Dermis microvascular lymphatic vessel endothelial cell (primary cell): ENCODE measurements around the gene MT1G. TPM values are rescaled to one million over a fixed set of nuclear protein-coding genes. Genes with fewer than 3 reads are reported as not detected.
"Not testable (repeated sequence)": the region's sequence is repeated elsewhere in the genome, so short reads cannot be mapped to it uniquely, and the experiment has no call there.

Experiments
- DNase-seq, 2 donors: peaks; one replicate each; pipeline versions ENCODE4 v3.0.0 to v3.0.0-alpha.2; 2010; ENCODE audit warnings: low read depth in 2 of 2
- total RNA-seq: library from RNA; depleted of rRNA; stranded (reverse); fragments of >200 nt; gene quantifications from 2 replicates; pipeline ENCODE4 v1.2.1, GENCODE V29; 2014

The MT1G gene
- total RNA-seq, 1 donor from 2014 or later, result not detected

DNA sequence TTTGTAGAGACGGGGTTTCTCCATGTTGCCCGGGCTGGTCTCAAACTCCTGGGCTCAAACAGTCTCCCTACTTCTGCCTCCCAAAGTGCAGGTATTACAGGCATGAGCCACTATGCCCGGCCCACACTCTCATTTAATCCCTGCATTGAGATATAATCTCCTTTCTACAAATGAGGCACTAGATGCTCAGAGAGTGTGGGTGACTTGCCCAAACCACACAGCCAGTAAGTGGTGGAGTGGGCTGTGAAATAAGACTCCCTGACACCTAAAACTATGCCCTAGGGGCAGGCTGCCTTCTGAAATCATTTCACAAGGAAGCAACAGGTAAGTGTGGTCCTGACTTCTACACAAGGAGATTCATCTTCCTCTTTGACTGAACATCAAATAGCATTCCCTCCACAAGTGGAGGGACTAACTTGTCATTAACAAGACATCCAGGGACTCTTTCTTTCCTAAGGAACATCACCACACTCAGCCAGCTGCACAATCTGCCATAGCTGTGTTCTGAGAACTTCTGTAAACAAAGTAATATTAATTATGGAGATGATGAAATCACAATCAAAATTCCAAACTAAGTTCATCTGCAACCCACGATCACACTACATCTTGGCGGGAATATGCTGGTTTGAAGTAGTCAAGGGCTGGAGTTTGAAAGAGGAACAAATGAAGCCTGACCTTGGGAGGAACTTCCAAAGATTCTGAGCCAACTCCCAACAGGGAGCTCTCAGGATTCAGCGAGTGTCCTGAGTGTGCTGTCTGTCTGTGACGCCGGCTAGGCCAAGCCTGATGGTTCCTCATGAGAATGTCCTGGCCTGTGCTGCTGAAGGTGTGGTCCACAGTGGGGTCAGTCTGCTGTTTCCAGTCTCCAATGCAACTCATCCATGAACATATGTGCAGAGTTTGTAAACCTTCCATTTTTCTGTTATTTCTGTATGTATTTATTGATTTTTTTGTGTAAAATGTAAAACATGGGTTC lies 2.3 kb downstream of the MT1G start:
- DNase-seq, result not testable (repeated sequence)

DNA sequence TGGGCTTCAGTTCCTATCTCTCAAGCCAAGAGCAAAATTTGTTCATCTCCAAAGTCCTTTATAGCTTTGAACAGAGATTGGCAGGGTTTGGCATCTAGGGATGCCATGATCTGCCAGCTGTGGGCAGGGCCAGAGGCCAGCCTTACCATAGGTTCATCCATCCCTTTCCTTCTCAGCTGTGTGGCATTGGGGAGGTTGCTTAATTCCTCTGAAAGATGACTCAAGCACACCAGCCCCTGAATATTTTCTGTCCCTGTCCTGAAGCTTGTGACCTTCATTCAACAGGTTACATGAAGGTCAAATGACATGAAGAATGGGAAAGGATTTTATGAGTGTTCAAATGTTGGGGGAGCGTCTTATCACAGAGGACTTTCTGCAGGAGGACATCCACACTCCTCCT lies 3.4 kb downstream of the MT1G start:
- no peak for DNase-seq

DNA sequence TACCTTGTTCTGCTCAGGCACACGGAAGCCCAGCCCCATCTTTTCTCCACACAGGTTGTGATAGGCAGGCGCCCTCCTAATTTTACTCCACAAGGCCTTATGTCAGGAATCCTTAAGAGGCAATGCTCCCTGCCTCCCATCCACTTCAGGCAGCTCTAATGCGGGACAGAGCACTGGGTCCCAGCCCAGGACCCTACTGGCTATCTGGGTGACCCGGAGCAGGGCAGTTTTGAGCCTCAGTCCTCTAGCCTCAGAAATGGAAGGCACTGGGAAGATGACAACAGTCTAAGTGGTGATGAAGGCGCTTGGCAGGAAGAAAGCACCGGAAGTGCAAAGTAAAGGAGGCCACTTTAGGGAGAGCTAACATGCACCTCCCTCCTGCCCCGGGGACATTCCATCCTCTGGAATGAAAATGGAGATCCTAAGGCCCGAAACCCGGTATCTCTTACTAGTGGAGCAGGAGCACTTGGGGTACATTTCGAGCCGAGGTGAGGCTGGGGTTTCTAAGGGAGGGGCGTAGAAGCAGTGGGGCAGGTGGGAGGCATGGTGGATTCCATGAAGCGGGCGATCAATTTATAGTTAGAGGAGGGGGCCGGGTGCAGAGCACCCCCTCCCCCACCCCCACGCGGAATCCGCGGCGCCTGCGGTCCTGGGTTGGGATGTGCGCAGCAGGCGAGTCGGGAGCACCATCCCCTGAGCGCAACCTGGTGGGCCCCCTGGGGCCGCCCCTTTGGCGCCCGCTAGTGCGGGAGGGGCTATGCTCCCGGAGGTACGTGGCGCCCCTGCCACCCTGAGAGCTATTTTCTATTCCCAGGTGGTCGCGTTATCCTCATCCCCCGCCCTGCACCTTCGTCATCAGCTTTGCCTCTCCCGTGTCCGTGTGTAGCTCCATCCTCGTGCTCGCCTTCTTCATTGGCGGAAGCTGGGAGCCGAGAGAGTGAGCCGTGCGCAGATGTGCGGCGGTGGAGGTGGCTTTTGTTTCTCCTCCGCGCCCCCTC lies 5.2 kb downstream of the MT1G start:
- DNase-seq, result no peak

DNA sequence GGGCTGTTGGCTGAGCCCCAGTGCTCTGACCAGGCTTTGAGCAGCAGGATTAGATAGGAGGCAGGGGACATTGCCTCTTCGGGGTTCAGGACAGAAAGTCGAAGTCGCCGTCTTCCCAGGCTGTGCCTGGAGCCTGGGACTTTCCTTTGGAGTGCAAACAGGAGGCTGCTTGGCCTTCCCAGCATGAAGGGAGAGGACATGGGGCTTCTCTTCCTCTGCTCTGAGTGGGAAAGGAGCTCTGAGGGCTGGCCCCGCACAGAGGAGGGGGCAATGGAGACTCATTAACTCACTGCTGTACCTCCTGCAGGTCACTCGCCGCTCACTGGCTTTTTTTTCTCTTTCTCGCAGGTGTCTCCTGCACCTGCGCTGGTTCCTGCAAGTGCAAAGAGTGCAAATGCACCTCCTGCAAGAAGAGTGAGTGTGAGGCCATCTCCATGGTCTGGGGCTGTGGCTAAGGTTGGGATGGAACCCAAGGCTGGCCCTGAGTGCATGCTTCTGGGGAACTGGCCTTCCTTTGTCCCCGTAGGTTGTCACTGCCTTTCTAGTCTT lies 9.5 kb downstream of the MT1G start:
- DNase-seq, result no peak

DNA sequence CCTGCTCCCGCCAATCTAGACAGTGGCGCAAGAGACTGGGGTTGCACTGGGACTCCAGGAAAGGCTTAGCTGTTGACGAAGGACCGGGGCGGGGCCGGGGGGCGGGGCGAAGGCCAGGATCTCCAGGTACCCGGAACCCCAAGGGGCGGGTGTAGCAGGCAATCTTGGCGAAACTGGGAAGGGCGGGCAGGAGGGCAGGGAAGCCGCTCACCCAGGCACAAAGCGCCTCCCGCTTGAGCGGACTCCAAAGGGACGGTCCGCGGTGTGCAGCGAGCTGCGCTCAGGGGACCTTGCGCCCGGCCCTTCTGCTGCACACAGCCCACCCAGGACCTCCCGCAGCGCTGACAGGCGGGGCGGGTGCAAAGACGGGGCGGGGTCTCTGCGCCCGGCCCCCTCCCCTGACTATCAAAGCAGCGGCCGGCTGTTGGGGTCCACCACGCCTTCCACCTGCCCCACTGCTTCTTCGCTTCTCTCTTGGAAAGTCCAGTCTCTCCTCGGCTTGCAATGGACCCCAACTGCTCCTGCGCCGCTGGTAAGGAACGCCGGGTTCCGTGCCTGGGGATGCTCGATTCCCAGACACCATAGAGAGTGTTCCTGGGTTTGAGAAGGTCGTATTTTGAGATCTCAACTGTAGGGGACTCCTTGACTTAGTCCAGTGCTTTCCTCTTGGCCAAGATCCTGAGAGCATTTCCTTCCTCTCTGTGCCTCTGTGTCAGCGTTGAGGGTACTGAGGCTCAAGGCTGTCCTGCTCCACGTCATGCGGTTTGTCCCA lies 10.1 kb downstream of the MT1G start, which contains the start of gene MT1F:
Gene MT1F, plus strand, starts transcription at position 405 of the 772 bp plus-strand sequence. Its CDS starts 100 bp downstream, at position 505.
- peak in 1 of 2 donors; percentile 29 for DNase-seq

- no peak for DNase-seq
Measured at GRCh38 chr16:56653218-56653617, 14.6 kb downstream of the MT1G start.

GRCh38 chr16:56652600-56652999 lies 15.3 kb downstream of the MT1G start:
- DNase-seq, result no peak

DNA sequence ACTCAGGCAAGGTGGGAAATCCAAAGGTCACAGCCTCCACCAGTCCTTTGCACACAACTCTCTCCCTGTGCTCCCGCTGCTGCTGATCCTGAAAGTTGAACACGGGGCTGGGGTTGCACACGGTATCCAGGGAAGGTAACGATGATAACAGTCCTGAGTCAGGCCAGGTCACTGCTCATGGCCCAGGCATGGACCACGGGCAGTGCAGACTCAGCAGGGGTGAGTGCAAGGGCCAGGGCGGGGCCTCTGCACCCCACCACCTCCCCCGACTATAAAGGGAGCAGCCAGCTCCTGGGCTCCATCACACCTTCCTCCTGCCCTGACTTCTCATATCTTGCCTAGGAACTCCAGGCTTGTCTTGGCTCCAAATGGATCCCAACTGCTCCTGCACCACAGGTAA lies 16.3 kb downstream of the MT1G start, which contains the start of gene MT1B:
Gene MT1B, plus strand, starts transcription at position 301 of the 400 bp plus-strand sequence. Its CDS starts 68 bp downstream, at position 369.
- no peak for DNase-seq

- DNase-seq, result no peak
Measured at GRCh38 chr16:56649820-56650219, 18.0 kb downstream of the MT1G start.

DNA sequence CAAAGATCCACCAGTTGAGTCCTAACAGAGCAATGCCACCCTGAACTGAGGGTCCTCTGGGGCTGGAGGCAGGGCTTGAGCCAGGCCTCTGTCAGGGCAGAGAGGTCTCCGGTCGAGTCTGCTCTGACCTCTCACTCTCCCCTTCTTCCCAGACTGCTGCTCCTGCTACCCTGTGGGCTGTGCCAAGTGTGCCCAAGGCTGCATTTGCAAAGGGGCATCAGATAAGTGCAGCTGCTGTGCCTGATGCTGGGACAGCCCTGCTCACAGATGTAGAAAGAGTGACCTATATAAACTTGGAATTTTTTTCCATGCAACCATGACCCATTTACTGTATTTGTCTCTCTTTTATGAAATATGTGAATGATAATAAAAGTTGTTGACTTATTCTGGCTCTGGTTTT lies 18.6 kb downstream of the MT1G start:
- DNase-seq, result no peak

DNA sequence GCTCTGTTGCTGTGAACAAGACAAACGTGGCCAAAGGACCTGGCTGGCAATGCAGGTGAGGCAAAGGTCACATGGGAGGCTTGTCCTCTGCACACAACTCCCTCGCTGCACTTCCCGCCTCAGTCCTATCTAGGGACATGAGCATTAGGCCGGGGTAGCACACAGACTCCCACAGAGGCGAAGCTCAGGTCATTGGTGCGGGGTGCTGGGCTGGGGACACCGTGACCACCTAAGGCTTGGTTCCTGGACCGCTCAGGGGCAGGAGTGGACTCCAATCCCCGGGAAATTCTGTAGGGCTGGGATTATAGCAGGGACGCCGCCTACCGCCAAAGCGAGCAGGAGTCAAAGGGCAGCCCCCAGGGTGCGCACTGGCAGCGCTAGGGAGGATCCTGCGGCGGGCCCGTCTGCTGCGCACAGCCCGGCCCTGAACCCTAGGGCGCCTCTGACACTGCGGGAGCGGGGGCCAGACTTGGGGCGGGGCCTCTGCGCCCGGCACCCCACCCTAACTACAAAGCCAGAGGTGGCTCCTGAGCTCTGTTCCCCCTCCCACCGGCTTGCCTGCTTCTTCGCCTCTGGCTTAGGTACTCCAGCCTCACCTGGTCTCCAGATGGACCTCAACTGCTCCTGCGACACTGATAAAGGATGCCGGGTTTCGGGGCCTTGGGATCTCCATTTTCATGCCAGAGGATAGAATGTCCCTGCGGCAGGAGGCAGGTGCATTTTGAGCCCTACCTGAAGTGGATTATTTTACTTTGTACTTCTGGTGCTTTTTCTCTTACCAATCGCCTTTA lies 20.0 kb downstream of the MT1G start:
- no peak for DNase-seq

DNA sequence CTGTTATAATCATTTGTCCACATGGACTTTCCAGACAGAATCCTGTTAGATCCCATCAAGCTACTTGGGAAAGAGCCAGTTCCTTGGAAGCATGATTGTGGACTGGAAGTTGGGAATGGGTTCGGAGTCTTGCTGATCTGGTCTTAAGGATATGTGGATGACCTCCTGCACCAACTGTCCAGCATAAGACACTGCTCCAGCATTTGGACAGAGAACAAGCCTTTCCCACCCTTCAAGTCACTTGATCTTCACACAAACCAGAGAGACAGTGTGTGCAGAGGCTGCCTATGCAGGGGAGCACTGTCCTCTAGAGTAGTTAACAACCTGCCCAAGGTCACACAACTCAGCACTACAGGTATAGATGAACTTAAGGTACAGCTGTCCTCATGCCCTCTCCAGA lies 22.0 kb downstream of the MT1G start:
- DNase-seq, result no peak

GRCh38 chr16:56645311-56645710 lies 22.6 kb downstream of the MT1G start:
- DNase-seq, result no peak

DNA sequence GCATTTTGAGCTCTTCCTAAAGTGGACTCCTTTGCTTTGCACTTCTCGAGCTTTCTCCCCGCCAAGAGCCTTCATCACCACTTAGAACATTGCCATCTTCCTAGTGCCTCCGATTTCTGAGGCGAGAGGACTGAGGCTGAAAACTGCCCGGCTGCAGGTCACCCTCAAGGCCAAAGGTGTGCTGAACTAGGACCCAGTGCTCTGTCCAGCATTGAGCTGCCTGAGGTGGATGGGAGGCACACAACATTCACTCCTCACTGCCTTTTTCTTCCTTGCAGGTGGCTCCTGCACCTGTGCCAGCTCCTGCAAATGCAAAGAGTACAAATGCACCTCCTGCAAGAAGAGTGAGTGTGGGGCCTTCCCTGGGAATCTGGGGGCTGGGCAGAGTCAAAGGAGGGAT lies 24.0 kb downstream of the MT1G start:
- DNase-seq, result no peak

DNA sequence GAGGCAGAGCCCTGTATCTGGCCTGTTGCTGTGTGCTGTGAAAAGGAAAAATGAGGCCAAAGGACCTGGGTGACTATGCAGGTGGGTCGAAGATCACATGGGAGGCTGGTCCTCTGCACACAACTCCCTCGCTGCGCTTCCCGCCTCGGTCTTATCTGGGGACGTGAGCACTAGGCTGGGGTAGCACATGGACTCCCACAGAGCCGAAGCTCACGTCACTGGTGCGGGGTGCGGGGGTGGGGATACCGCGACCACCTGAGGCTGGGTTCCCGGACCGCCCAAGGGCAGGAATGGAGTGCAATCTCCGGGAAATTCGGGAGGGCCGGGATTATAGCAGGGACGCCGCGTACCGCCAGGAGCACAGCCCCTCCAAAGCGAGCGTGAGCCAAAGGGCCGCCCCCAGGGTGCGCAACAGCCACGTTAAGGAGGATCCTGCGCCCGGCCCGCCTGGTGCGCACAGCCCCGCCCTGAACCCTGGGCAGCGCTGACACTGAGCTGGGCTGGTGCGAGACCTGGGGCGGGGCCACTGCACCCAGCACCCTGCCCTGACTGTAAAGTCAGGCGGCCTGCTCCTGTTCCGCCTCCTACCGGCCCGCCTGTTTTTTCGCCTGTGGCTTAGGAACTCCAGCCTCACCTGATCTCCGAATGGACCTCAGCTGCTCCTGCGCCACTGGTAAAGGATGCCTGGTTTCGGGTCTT lies 24.6 kb downstream of the MT1G start:
- DNase-seq, result peak in 1 of 2 donors; percentile 34

DNA sequence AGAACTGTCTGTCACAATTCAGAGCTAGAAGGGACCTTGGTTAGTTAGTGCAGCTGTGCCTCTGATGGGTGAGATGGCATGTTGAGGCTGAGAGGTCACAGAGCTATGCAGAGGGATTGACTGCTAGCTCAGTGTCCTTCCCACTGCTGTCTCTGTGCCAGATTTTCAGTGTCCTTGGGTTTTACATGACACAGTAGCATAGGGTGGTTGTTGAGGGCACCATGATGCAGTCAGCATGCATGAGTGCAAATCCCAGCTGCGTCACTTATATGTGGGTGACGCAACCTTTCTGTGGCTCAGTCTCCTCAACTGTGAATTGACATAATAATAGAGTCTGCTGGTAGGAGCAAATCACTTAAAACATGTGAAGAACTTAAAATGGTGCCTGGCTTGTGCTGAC lies 26.7 kb downstream of the MT1G start:
- no peak for DNase-seq

- no peak for DNase-seq
Measured at GRCh38 chr16:56640076-56640475, 27.8 kb downstream of the MT1G start.

GRCh38 chr16:56639045-56639444 lies 28.8 kb downstream of the MT1G start:
- DNase-seq, result no peak
